Right atrium auricular region (tissue), 2 donors: ENCODE data around the gene CCDC28A. TPM values are rescaled to one million over a fixed set of nuclear protein-coding genes. Genes with fewer than 3 reads are reported as not detected.
A peak's percentile ranks its signal among the peaks of the same experiment; 100 is the strongest.

Source experiments
- DNase-seq: peaks from one replicate; pipeline ENCODE4 v3.0.0-alpha.2; 2019; ENCODE audit warnings: low spot score
- H3K27ac ChIP-seq, 2 donors: fragments of 200-600 bp; sonication (generic); 1 replicate in 1 of 2; 2 replicates in 1 of 2; pipeline ENCODE4 v1.5.1; 2016 to 2019
- H3K27me3 ChIP-seq, 2 donors: fragments of 200-600 bp; sonication (generic); one replicate each; pipeline versions ENCODE4 v1.5.1 to v1.6.0; 2017 to 2019
- H3K36me3 ChIP-seq: fragments of 200-600 bp; sonication (generic); one replicate; pipeline ENCODE4 v1.5.1; 2016
- H3K4me1 ChIP-seq, 2 donors: fragments of 200-600 bp; sonication (generic); one replicate each; pipeline versions ENCODE4 v1.5.1 to v1.6.0; 2017 to 2019
- H3K4me3 ChIP-seq, 2 donors: fragments of 200-600 bp; sonication (generic); 1 replicate in 1 of 2; 2 replicates in 1 of 2; pipeline ENCODE4 v1.5.1; 2017 to 2019; ENCODE audit warnings: mild to moderate bottlenecking in 1 of 2, moderate library complexity in 1 of 2
- H3K9me3 ChIP-seq, 2 donors: fragments of 200-600 bp; sonication (generic); one replicate each; pipeline ENCODE4 v1.5.1; 2019
- total RNA-seq, 2 donors: library from RNA; depleted of rRNA; stranded (reverse); fragments of >200 nt; gene quantifications; one replicate each; pipeline ENCODE4 v1.1.0, GENCODE V29; 2016
- TF ChIP-seq, protein P1 (sequence below), 2 donors: fragments of 200-600 bp; sonication (generic); IDR thresholded peaks; one replicate each; pipeline ENCODE4 v1.5.1; 2019; ENCODE audit warnings: antibody characterized with exemption in 2 of 2

The CCDC28A gene
- total RNA-seq, result 10 to 100 TPM in 1 of 2 donors, 1 to 10 TPM in 1; 8.7 to 11.0 TPM

GRCh38 chr6:138773177-138774091 lies at the start of gene CCDC28A:
CCDC28A (plus strand) TSS chr6:138773769; CDS start chr6:138776121, 2,352 bp downstream.
- Histone ChIP-seq H3K27me3 (no peaks in the 10 kb centered on the region), H3K4me3 (peak within 1 kb of the TSS; percentile 74 to 96), H3K9me3 (no peaks in the 10 kb centered on the region), H3K36me3 (peaks cover 6% of the 10 kb centered on the region), H3K27ac (peak within 1 kb of the TSS; percentile 92 to 97), H3K4me1 (peaks cover 0 to 20% of the 10 kb centered on the region in 2 donors)
- DNase-seq, result peak; percentile 94
- TF ChIP-seq, protein P1, sequence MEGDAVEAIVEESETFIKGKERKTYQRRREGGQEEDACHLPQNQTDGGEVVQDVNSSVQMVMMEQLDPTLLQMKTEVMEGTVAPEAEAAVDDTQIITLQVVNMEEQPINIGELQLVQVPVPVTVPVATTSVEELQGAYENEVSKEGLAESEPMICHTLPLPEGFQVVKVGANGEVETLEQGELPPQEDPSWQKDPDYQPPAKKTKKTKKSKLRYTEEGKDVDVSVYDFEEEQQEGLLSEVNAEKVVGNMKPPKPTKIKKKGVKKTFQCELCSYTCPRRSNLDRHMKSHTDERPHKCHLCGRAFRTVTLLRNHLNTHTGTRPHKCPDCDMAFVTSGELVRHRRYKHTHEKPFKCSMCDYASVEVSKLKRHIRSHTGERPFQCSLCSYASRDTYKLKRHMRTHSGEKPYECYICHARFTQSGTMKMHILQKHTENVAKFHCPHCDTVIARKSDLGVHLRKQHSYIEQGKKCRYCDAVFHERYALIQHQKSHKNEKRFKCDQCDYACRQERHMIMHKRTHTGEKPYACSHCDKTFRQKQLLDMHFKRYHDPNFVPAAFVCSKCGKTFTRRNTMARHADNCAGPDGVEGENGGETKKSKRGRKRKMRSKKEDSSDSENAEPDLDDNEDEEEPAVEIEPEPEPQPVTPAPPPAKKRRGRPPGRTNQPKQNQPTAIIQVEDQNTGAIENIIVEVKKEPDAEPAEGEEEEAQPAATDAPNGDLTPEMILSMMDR (IDR thresholded peaks at IDR 0.05), result no peak

DNA sequence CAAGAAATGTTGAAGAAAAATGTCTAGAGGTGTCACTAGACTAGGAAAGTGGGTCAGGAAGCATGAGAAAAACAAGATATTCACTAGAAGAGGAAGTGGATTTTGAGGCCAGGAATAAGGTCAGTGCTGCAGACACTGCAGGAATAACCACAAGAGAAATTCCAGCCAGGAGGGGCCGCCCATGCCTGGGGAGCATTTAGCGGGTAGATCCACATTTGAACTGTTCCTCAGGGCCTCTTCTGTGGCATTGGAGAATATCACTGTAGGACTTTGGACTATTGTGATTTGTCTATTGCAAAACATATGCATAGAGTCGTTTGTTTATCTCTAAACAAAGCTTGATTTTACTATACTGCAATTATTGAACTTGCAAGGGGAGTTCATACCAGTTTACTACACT lies 49.6 kb upstream of the CCDC28A start:
- Histone ChIP-seq H3K9me3 (no peaks in the 10 kb centered on the region), H3K27me3 (no peaks in the 10 kb centered on the region), H3K4me3 (no peak overlapping the region), H3K4me1 (peaks cover 0 to 24% of the 10 kb centered on the region in 2 donors), H3K27ac (no peak overlapping the region), H3K36me3 (no peaks in the 10 kb centered on the region)
- TF ChIP-seq, protein P1 (IDR thresholded peaks at IDR 0.05), result no peak
- no peak for DNase-seq

DNA sequence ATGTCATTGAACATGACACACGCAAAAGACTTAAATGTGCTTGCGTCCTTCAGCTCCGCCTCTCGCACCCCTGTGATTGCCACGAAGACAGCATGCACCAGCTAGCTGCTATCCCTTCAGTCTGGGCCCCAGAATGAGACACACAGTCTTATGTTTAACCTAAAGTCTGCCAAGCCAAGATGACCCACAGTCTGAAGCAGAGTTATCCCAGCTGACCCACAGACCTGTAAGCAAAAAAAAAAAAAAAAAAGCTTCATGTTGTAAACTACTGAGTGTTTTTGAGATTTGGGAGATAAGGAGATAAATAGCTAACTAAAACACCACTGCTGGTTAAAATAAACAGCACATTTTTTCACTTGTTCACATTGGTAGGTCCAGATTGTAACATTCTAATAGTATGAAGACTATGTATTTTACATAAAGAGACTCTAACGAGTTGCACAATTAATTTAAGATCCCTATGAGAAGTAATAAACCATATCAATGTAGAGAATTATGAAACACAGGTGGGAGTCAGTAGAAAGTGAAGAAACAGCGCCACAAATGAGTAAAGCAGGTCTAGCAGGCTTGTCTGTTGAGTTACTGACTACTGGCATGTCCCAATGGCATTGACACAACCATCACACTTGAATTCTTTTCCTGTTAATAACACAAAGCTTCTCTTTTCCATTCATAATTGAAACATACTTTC lies 47.4 kb upstream of the CCDC28A start:
- H3K4me3 ChIP-seq, result no peak overlapping the region
- peaks cover 0 to 16% of the 10 kb centered on the region in 2 donors for H3K4me1 ChIP-seq
- H3K9me3 ChIP-seq, result no peaks in the 10 kb centered on the region
- no peak for DNase-seq
- TF ChIP-seq, protein P1 (IDR thresholded peaks at IDR 0.05), result no peak
- H3K36me3 ChIP-seq, result no peaks in the 10 kb centered on the region
- no peak overlapping the region for H3K27ac ChIP-seq
- H3K27me3 ChIP-seq, result no peaks in the 10 kb centered on the region

DNA sequence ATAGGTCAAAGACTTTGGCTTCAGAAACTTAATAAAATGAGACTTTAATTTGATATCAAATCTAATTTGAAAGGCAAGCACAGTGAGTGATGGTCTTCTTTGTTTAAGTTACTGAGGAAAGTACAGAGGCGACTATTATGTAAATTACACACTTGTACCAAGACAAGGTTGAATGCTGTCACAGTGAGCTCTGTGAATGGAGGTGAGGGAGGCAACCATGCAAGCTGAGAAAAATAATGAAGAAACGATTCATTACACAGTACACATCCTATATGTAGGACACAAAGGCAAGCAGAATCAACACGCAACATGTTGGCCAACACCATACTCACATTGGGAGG lies 46.8 kb upstream of the CCDC28A start:
- DNase-seq, result no peak
- peaks cover 0 to 16% of the 10 kb centered on the region in 2 donors for H3K4me1 ChIP-seq
- H3K9me3 ChIP-seq, result no peaks in the 10 kb centered on the region
- TF ChIP-seq, protein P1 (IDR thresholded peaks at IDR 0.05), result no peak
- no peaks in the 10 kb centered on the region for H3K36me3 ChIP-seq
- no peak overlapping the region for H3K27ac ChIP-seq
- H3K27me3 ChIP-seq, result no peaks in the 10 kb centered on the region
- no peak overlapping the region for H3K4me3 ChIP-seq

- Histone ChIP-seq H3K9me3 (no peaks in the 10 kb centered on the region), H3K4me3 (no peak overlapping the region), H3K4me1 (peaks cover 0 to 16% of the 10 kb centered on the region in 2 donors), H3K36me3 (no peaks in the 10 kb centered on the region), H3K27ac (no peak overlapping the region), H3K27me3 (no peaks in the 10 kb centered on the region)
- TF ChIP-seq, protein P1 (IDR thresholded peaks at IDR 0.05), result no peak
- DNase-seq, result no peak
These were observed 46.4 kb upstream of the CCDC28A start for GRCh38 chr6:138727182-138727581.
